Fibroblast of the conjunctiva (primary cell): ENCODE results near the gene SEPTIN5.
"Not testable (repeated sequence)": the region's sequence is repeated elsewhere in the genome, so short reads cannot be mapped to it uniquely, and the experiment has no call there.

ENCODE experiments used
- DNase-seq: peaks from one replicate; pipeline ENCODE4 v3.0.0-alpha.2; 2010; ENCODE audit warnings: low read depth

SEPTIN5 gene

DNA sequence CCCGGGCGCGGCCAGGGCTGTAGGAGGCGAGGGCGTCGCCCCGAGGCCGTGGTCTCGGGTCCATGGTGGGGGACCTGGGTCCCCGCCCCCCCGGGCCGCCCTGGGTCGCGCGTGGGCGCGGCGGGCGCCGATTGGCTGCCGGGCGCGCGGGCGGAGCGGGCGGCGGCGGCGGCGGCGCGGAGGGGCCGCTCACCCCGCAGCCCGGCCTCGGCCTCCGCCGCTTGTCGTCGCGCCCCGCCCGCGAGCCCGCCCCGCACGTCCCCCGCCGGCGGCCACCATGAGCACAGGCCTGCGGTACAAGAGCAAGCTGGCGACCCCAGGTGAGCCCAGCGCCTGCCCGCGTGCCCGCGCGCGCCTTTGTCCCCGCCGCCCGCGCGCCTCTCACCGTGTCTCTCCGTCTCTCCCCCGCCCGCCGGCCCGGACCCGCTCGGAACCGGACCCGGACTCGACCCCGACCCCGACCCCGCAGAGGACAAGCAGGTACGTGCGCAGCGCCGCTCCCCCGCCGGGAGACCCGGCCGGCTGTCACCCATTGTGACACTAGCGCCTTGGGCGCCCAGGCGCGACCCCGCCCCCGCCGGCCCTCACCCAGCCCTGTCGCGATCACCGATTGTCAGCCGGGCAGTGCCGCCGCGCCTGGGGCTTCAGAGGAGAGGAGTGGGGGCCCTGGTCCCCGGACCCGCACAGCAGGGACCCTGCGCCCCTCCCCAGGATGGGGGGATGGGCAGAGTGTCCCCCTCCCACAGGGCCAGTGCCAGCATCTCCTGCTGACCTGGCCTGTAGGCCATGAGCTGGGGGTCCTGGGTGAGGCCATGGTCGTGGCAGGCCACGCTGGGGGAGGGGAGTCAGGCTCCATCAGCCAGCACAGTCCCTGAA is at the start of gene SEPTIN5:
TSS of gene SEPTIN5 (plus strand) at position 192 of the 876 bp plus-strand sequence. CDS start at position 278, 86 bp downstream.
- no peak for DNase-seq

DNA sequence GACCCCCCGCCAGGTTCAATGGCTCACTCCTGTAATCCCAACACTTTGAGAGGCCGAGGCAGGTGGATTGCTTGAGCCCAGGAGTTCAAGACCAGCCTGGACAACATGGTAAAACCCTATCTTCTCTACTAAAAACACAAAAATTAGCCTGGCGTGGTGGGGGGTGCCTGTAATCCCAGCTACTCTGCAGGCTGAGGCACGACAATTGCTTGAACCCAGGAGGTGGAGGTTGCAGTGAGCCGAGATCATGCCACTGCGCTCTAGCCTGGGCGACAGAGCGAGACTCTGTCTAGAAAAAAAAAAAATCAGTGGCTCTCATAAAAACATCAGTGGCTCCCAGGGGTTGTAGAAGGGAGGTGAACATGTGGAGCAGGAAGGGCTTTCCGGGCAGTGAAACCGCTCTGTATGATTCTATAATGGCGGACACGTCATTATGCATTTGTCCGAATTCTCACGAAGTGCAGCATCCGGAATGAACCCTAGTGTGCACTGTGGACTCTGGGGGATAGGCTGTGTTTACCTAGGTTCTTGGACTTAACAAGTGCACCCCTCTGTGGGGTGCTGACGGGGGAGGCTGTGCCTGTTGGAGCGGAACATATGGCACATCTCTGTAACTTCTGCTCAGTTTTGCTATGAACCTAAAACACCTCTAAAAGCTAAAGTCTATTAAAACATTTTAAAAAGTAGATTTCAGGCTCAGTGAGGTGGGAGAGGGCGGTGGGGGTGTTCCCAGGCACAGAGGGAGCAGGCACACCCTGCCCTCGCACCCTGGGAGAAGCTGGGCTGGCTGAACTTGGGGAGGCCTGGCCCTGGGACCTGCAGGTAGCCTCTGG is 49.1 kb upstream of the SEPTIN5 start:
- DNase-seq, result no peak

DNA sequence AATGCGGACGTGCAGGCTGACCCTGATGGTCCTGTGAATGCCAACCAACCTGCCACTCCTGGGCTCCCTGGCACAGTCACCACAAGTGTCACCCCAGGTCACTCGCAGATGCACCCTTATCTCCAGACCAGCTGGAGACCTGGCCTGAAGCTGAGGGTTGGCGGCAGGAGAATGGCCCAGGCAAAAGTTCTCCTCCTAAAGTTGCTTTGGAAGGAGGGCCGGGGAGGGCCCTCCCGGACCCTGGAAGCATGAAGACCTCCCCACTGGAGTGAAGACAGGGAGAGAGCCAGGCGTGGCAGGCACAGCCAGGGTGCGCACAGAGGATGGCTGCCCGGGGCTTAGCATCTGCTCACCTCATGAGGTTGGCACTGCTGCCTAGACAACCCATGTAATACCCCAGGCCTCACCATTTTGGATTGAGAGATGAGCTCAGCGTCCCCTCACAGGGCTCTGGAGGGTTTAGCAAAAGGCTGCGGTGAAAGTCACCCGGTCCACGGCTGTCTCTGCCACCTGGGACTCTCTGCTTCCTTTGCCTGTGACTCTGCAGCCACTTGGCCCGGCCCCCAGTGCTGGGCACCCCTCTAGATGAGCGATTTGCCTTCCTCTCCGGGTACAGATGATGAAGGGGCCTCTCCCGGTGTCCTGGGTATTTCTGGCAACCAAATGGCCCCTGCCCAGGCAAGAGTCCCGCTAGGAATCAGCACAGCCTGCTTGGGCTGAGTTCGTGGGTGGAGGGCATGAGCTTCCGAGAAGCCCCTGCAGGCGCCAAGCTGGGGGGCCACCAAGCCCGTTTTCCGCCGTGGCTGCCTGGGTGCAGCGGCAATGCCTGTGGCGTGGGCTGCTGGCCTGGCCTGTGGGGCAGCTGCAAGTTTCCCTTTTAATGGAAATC is 48.3 kb upstream of the SEPTIN5 start:
- DNase-seq, result no peak

DNA sequence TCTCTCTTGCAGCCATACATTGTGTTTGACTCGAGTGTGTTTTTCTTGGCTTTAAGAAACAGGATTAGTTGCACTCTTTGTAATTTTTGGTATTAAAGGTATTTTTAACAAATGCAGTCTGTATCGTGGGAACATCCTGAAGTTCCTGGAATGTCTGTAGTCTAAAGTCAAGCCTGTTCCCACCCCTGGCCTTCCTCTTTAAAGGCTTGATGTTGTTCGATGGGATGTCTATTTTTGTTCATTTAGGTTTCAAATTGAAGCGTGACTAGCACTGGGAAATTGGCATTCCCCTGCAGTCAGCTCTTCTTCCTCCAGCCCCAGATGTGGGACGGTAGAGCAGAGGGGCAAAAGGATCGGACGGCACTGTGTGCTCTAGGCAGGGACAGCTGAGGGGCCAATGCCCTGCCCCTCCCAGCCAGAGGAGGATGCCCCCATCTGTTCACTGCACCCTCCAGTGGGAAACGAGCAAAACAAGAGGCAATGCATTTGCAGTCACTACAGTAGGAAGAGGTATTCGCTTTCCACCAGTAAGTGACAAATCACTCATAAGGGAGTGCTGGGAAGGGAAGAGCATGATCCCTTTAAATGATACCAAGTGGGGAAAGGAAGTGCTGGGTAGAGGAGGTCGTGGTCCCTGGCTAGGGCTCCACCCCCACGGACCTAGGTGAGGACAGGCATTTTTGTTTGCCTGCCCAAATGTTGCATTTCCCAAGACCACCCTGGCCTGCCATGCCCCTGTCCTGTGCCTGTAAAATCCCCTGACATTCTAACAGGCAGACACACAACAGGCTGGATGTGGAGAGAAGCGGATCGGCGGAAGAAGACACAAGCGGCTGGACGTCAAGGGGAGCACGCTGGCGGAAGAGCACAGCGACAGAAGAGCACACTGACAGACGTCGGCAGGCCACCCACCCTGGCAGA is 47.4 kb upstream of the SEPTIN5 start:
- no peak for DNase-seq

DNA sequence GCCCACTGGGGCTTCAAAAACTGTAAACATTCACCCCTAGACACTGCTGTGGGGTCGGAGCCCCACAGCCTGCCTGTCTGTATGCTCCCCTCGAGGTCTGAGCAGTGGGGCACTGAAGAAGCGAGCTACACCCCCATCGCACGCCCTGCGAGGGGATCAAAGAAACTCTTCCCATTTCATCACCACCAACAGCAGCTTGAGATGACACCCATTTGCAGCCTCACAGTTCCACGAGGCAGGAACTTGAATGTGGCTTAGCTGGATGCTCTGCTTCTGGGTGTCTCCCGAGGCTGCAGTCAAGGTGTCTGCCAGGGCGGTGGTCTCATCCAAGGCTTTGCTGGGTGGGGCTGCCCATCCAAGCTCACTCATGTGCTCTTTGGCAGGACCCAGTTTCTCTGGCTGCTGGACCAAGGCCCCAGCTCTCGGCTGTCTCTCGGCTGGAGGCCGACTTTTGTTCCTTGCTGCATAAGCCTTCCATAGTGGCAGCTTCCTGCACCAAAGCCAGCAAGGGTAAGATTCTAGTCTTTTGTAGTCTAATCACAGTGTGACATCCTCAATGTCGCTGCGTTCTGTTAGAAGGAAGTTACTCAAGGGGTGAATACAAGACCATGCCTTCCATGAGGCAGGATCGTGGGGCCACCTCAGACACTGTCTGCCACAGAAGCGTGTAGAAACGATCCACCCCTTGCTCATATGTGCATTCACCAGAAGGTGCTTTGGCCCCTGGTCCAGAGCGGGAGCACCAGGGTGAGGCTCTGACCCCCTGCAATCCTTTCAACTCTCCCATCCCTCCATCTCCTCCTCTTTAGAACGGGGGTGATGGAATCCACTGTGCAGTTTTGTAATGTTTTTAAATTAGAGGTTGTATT is 46.2 kb upstream of the SEPTIN5 start:
- no peak for DNase-seq

DNA sequence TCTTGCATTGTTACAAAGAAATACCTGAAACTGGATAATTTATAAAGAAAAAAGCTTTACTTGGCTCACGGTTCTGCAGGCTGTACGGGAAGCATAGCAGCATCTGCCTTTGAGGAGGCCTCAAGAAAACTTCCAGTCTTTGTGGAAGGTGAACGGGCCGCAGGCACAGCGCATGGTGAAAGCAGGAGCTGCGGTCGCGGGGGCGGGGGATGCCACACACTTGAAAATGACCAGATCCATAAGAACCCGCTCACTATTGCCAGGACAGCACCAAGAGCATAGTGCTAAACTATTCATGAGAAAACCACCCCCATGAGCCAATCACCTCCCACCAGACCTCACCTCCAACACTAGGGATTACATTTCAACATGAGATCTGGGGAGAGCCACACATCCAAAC is 45.6 kb upstream of the SEPTIN5 start:
- no peak for DNase-seq

DNA sequence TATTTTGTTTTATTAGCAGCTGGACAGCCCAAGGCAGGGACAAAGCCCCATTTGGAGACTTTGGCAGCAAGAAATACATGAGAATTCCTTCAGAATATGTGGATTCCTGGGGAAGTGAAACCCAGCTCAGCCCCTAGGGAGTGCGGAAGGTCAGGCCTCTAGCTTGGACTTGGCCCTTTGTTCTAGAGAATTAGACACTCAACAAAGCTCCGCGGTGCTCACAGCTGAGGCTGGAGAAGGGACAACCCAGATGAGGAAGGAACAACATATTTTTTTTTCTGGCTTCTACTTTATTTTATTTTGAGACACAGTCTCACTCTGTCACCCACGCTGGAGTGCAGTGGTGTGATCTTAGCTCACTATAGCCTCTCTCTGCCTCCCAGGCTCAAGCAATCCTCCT is 44.7 kb upstream of the SEPTIN5 start:
- no peak for DNase-seq

DNA sequence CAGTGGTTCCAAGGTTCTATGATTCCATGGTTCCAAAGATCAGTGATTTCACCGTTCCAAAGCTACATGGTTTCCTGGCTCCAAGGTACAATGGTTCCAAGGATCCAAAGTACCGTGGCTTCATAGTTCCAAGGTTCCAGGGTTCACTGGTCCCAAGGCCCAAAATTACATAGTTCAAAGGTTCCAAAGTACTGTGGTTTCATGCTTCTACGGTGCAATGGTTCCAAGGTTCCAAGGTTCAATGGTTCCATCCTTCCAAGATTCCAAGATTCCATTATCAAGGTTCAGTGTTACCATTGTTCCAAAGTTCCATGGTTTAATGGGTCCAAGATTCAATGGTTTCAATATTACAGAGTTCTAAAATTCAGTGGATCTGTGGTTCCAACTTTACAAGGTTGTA is 43.0 kb upstream of the SEPTIN5 start:
- DNase-seq, result no peak

DNA sequence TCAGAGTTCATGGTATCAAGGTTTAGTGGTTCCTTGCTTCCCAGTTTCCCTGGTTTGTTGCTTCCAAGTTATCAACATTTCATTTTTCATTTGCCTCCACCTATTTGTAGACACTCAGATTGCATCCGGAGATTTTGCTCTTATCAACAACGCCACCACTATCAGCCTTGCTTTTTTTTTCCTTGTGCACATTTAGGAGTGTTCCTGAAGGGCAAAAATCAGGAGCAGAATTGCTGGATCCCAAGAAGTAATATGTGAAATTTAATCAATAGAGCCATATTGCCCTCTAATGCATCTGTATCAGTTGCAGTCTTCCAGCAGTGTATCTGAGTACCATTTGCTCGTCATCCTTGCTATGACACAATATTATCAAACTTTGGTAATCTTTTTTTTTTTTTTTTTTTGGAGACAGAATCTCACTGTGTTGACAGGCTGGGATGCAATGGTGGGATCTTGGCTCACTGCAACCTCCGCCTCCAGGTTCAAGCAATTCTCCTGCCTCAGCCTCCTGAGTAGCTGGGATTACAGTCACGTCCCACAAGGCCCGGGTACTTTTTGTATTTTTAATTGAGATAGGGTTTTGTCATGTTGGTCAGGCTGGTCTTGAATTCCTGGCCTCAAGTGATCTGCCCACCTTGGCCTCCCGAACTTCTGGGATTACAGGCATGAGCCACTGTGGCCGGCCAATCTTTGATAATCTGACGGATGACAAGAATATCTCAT is 42.1 kb upstream of the SEPTIN5 start:
- no peak for DNase-seq

DNA sequence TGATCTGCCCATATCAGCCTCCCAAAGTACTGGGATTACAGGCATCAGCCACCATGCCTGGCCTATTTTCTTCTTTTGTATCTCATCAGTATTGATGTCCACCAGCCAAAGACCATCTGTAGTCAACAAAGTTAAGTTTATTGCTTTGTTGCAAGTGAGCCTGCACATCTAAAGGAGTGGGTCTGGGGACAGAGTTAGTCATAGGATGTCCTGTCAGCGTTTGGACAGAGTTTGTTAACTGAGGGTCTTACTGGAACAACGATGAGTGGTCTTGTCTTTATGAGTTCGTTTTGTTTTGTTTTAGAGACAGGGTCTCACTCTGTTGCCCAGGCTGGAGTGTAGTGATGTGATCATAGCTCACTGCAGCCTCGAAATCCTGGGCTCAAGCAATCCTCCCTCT is 40.6 kb upstream of the SEPTIN5 start:
- DNase-seq, result no peak

DNA sequence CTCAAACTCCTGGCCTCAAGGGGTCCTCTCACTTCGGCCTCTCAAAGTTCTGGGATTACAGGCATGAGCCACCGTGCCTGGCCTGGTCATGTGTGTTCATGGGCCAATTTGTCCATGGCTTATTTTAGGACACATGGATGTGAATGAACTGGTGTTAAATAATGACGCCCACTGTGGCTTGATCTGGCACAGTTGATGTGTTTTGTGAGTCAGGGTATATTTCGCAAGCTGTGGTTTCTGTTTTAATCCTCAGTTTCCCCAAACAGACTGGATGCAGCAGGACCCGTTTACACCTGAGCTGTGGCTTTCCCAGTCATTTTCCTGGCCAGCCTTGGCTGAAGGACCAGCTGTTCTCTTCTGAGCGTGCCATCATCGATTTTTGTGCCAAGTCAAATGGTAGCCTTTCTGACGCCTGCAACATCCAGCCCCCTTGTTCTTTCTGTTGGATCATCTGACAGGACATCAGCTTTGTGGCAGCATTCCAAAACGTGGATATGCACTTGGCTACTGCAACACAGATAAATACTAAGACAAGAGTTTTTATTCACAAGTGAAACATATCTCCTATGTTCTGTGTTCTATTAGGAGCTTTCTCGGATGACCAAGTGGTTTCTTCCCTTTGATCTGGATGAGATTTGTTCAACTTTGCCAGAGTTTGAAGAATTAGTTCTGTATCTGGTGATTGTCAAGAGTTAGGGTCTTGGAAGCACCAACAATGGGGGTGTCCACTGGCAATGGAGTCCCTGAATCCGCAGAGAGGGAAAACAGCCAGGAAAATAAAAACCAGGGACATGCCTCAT is 40.0 kb upstream of the SEPTIN5 start:
- DNase-seq, result no peak

DNA sequence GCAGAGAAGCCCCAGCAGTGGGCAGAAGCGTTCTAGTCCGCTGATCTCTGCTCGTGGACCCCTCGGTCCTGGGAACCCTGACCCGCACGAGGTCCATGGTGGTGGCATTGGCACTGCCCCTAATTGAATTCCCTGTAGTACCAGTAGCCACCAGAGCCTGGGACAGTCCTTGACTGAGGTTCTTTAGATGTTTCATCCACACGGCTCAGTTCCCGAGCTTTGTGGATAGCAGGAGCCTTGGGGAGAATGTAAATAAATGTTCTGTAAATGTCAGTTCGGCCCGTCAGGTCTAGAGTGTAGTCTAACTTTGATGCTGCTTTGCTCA is 39.4 kb upstream of the SEPTIN5 start:
- DNase-seq, result no peak

DNA sequence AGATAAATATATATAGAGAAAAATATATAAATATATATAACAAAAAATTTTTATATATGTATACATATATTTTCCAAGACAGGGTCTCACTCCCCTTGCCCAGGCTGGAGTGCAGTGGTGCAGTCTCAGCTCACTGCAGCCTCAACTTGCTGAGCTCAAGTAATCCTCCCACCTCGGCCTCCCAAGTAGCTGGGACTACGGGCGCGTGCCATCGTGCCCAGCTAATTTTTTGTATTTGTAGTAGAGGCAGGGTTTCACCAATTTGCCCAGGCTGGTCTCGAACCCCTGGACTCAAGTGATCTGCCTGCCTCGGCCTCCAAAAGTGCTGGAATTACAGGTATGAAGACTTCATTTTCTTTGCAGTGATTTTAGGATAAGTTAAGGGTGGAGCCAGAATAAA is 38.9 kb upstream of the SEPTIN5 start:
- no peak for DNase-seq

DNA sequence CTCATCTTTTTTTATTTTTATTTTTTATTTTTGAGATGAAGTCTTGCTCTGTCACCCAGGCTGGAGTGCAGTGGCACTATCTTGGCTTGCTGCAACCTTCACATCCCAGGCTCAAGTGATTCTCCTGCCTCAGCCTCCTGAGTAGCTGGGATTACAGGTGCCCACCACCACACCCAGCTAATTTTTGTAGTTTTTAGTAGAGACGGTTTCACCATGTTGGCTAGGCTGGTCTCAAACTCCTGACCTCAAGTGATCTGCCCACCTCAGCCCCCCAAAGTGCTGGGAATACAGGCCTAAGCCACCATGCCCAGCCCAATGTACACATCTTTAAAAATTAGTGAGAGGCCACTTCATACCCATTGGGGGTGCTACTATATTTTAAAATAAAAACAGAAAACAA is 37.9 kb upstream of the SEPTIN5 start:
- DNase-seq, result not testable (repeated sequence)

DNA sequence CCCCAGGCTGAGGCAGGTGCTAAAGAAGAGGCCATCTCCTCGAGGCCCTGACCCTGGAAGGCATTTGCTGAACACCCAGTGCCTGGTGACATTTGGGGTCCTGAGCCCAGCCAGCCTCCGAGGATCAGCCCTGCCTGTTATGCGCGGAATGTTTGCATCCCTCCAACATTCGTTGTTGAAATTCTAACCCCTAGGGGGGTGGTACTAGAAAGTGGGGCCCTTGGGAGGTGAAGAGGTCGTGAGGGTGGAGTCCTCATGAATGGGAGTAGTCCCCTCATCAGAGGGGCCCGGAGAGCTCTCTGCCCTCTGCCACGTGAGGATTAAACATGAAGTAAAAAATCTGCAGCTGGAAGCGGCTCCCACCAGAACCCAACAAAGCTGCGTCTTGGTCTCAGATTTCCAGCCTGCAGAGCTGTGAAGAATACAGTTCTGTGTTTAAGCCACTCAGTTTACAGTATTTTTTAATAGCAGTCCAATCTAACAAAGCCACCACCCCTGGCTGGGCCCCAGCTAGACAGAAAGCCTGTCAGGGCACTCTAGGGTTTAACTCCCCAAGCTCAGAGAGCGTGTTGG is 35.3 kb upstream of the SEPTIN5 start:
- DNase-seq, result no peak

DNA sequence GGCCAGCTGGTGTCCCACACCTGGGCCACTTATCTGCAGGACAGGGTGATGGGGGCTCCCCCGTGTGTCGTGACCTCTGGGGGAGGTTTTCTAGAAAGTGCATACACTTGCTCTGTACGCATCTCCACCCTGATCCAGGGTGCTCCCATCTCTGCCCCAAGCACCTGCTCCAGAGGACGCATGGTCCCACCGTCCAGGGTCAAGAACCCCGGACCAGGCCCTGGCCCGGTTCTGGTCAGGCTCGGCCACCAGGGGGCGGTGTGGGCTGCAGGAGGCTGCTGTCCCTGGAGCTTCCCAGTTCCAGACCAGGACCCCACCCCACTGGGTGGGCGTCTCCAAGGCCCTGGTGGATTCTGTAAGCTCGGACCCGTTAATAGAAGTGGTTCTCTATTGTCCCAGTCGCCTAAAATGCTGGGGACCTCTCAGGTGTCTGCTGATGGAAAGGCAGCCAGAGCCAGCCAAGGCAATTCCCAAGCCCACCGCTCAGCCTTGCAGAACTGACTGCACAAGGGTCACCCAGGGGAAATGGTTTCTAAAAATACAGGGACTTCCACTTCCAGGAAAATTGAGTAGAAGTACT is 34.7 kb upstream of the SEPTIN5 start:
- DNase-seq, result no peak

DNA sequence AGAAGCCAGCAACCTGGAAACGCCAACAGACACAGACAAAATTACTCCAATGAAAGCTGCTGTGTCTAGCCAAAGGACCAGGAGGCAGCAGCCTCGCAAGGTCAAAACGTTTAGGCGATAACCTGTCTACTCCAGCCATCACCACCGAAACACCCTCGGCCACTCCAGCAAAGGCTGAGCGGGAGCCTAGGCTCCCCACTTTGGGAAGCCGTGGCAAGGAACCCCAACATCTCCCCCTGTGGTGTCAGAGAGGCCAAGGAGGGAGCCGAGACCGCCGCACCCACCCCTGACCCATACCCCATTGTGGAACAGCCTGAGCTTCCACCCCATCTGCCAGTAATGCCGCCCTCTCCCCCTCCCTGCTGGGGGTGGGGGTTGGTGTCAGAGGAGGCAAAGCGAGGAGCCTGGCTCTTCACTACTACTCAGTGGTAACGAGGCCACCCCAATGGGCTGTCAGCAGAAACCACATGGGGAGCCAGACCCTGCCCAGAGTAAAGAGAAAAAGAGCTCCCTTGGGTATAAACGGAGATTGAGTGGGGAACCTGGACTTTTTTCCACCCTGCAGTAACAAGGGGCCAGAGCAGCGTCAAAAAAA is 33.9 kb upstream of the SEPTIN5 start:
- DNase-seq, result no peak
